ENCODE data around the gene ZNF768. TPM values are rescaled to one million over a fixed set of nuclear protein-coding genes. Genes with fewer than 3 reads are reported as not detected.

Gene ZNF768
- total and polyA plus RNA-seq, 2 of the 13 experiments (the other 11 are each of a cell fraction or from before 2014, with no cell fraction given): 26.7 to 34.4 TPM

DNA sequence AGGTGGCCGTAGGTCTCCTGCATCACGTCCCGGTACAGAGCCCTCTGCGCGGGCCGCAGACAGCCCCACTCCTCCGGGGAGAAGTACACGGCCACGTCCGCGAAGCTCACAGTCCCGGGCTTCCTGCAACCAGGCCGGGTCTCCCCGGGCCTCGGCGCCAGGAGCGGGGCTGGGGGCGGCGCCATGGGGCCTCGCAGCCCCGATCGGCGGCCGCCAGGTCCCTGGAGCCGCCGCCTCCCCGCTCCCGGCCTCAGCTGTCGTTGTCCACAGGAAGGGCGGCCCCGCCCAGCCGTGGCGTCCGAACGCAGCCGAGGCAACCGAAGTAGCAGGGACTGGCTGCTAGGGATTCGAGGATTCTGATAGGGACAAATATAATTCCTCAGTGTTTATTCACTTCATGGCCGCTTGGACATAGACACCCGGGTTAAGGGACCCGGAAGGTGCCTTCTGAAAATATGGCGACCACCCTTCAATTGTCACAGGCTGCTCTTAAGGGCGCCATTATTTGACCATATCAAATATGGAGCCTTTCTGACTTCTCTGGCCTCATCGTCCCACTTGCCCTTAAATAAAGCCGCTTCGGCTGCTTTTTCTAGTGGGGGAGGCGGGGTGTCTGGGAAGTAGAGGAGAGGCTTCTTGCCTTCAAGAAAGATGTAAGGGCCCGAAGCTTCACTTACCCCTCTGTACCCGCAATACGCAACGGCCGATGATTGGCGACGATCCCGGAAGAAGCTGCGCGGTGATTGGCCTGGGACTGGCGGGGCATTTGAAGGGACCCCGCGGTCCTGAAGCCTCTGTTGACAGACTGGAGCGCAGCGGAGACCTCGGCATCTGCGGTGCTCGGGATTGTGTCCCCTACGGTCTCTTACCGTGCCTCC lies 45.3 kb upstream of the ZNF768 start, which contains the start of gene ZNF688 (continued):
- TF ChIP-seq IRX3 (CRISPR knock-in tag; IDR thresholded peaks at IDR 0.05; ENCODE audit: borderline replicate concordance, low read depth) (peak; percentile 77; the same call in 1 of the 2 replicates), ERF (CRISPR knock-in tag; IDR thresholded peaks at IDR 0.05) (peak; percentile 24; the same call in 1 of the 2 replicates), ZNF12 (CRISPR knock-in tag; IDR thresholded peaks at IDR 0.05) (no peak), CEBPB (IDR thresholded peaks at IDR 0.05; ENCODE audit: borderline replicate concordance, low read depth, low read length) (no peak), ZNF891 (CRISPR knock-in tag; IDR thresholded peaks at IDR 0.05) (peak; percentile 29; the same call in 1 of the 2 replicates), ZNF337 (CRISPR knock-in tag; IDR thresholded peaks at IDR 0.05; ENCODE audit: borderline replicate concordance, low read depth) (no peak), MEIS1 (CRISPR knock-in tag; IDR thresholded peaks at IDR 0.05; ENCODE audit: borderline replicate concordance) (peak; percentile 82), ZNF235 (CRISPR knock-in tag; IDR thresholded peaks at IDR 0.05; ENCODE audit: borderline replicate concordance) (no peak), ZFY (CRISPR knock-in tag; IDR thresholded peaks at IDR 0.05) (peak; percentile 72), POGZ (CRISPR knock-in tag; IDR thresholded peaks at IDR 0.05) (no peak; the same call in 1 of the 2 replicates)
- TF ChIP-seq, protein P1, sequence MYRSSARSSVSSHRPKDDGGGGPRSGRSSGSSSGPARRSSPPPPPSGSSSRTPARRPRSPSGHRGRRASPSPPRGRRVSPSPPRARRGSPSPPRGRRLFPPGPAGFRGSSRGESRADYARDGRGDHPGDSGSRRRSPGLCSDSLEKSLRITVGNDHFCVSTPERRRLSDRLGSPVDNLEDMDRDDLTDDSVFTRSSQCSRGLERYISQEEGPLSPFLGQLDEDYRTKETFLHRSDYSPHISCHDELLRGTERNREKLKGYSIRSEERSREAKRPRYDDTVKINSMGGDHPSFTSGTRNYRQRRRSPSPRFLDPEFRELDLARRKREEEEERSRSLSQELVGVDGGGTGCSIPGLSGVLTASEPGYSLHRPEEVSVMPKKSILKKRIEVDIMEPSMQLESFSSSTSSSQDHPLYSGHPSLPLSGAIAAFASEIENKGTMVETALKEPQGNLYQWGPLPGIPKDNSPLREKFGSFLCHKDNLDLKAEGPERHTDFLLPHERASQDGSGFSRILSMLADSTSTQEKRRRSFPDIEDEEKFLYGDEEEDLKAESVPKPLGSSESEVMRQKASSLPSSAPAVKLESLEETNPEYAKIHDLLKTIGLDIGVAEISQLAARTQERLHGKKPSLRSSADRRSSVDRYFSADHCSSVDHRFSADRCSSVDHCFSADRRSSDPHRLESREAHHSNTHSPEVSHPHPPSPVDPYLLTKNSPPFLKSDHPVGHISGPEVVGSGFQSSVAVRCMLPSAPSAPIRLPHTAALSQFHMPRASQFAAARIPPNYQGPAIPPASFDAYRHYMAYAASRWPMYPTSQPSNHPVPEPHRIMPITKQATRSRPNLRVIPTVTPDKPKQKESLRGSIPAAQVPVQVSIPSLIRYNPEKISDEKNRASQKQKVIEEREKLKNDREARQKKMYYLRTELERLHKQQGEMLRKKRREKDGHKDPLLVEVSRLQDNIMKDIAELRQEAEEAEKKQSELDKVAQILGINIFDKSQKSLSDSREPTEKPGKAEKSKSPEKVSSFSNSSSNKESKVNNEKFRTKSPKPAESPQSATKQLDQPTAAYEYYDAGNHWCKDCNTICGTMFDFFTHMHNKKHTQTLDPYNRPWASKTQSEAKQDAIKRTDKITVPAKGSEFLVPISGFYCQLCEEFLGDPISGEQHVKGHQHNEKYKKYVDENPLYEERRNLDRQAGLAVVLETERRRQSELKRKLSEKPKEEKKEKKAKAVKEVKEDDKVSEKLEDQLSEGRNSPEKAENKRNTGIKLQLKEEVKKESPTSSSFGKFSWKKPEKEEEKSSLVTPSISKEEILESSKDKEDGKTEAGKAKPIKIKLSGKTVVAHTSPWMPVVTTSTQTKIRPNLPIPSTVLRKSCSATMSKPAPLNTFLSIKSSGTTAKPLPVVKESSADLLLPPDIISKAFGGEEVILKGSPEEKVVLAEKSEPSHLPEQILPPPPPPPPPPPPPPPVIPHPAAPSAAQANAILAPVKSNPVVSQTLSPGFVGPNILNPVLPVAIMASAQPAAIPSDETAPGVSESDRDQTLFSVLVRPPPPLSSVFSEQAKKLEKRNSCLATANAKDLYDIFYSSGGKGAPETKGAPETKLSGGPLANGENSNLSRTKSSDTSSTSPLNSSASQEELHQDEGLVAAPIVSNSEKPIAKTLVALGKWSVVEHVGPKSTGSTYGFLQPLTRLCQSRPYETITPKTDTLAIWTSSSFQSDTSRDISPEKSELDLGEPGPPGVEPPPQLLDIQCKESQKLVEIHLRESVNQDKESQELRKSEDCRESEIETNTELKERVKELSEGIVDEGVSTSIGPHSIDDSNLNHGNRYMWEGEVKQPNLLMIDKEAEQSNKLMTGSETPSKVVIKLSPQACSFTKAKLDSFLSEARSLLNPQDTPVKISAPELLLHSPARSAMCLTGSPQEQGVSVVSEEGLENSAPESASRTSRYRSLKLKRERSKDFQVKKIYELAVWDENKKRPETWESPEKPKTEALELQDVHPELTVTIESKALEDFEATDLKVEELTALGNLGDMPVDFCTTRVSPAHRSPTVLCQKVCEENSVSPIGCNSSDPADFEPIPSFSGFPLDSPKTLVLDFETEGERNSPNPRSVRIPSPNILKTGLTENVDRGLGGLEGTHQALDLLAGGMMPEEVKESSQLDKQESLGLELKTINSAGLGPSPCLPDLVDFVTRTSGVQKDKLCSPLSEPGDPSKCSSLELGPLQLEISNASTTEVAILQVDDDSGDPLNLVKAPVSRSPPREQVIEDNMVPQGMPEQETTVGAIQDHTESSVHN (CRISPR knock-in tag; IDR thresholded peaks at IDR 0.05): no peak
- TF ChIP-seq, protein P2, sequence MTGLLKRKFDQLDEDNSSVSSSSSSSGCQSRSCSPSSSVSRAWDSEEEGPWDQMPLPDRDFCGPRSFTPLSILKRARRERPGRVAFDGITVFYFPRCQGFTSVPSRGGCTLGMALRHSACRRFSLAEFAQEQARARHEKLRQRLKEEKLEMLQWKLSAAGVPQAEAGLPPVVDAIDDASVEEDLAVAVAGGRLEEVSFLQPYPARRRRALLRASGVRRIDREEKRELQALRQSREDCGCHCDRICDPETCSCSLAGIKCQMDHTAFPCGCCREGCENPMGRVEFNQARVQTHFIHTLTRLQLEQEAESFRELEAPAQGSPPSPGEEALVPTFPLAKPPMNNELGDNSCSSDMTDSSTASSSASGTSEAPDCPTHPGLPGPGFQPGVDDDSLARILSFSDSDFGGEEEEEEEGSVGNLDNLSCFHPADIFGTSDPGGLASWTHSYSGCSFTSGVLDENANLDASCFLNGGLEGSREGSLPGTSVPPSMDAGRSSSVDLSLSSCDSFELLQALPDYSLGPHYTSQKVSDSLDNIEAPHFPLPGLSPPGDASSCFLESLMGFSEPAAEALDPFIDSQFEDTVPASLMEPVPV (CRISPR knock-in tag; IDR thresholded peaks at IDR 0.05): peak; percentile 85; the same call in 1 of the 2 replicates
- TF ChIP-seq, protein P3, sequence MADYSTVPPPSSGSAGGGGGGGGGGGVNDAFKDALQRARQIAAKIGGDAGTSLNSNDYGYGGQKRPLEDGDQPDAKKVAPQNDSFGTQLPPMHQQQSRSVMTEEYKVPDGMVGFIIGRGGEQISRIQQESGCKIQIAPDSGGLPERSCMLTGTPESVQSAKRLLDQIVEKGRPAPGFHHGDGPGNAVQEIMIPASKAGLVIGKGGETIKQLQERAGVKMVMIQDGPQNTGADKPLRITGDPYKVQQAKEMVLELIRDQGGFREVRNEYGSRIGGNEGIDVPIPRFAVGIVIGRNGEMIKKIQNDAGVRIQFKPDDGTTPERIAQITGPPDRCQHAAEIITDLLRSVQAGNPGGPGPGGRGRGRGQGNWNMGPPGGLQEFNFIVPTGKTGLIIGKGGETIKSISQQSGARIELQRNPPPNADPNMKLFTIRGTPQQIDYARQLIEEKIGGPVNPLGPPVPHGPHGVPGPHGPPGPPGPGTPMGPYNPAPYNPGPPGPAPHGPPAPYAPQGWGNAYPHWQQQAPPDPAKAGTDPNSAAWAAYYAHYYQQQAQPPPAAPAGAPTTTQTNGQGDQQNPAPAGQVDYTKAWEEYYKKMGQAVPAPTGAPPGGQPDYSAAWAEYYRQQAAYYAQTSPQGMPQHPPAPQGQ (CRISPR knock-in tag; IDR thresholded peaks at IDR 0.05; ENCODE audit: borderline replicate concordance): no peak

Data from HepG2 (cell line).